IPS DF 19.7 (cell line): ENCODE data around the gene ATP6V0C.
"Not testable (repeated sequence)": the region's sequence is repeated elsewhere in the genome, so short reads cannot be mapped to it uniquely, and the experiment has no call there.

Source experiments
- DNase-seq: peaks from one replicate; pipeline ENCODE4 v3.0.0-alpha.2; 2013; ENCODE audit warnings: low read depth, low spot score

The ATP6V0C gene

DNA sequence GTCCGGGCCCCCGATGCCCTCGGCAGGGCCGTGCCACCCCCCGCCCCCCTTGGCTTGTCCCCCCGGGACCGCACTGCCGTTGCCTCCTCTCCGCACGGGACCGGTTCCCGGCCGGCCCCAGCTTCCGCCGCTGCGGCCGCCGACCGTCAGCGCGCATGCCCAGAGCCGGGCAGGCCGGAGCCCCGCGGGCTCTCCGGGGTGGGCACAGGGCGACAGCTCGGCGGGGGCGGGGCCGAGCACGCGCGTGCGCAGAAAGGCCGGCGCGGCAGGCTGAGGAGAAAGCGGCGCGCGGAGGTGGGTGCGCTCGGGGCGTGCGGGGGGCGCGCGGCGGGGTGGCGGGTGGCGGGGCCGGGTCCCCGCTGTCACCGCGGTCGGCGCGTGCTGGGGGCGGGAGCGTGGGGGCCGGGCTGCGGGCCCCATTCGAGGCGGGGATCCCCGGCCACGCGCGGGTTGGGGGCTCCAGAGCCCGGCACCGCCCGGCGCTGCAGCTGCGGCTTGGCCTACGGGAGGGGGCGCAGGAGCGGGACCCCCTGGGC is 38.8 kb upstream of the ATP6V0C start, which contains the start of gene TBC1D24:
TBC1D24 (plus strand) TSS at position 251 of the 536 bp plus-strand sequence. CDS start 21,022 bp downstream, outside the sequence.
- no peak for DNase-seq

- DNase-seq = no peak
Measured at GRCh38 chr16:2475413-2476344, 38.1 kb upstream of the ATP6V0C start.

DNA sequence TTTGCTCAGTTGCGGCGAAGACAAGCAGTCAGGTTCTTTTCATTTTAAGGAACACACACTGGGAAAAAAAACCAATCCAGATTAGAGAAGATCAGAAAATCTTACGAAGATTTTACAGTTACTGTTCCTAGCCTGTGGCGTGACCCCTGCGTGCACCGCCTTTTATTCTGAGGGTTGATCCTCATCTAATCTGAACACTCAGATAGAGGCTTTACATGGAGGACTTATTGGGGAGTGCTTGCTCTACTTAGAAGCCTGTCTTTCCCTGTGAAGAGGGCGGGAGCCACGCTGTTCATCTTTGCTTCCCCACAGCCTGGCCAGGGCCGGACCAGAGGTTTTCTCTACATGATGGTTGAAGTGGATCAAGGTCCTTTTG is 37.4 kb upstream of the ATP6V0C start:
- DNase-seq = no peak

- no peak for DNase-seq
Measured at GRCh38 chr16:2476741-2477140, 37.0 kb upstream of the ATP6V0C start.

GRCh38 chr16:2477327-2477726 is 36.4 kb upstream of the ATP6V0C start:
- DNase-seq = no peak

GRCh38 chr16:2478279-2478678 is 35.5 kb upstream of the ATP6V0C start:
- DNase-seq = no peak

DNA sequence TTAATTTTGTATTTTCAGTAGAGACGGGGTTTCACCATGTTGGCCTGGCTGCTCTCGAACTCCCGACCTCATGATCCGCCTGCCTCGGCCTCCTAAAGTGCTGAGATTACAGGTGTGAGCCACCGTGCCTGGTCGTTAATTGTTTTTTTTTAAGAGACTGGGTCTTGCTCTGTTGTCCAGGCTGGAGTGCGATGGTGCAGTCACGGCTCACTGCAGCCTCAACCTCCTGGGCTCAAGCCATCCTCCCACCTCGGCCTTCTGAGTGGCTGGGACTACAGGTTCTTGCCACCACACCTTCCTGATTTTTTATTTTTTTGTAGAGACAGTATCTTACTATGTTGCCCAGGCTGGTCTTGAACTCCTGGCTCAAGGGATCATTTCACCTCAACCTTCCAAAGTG is 33.8 kb upstream of the ATP6V0C start:
- not testable (repeated sequence) for DNase-seq

DNA sequence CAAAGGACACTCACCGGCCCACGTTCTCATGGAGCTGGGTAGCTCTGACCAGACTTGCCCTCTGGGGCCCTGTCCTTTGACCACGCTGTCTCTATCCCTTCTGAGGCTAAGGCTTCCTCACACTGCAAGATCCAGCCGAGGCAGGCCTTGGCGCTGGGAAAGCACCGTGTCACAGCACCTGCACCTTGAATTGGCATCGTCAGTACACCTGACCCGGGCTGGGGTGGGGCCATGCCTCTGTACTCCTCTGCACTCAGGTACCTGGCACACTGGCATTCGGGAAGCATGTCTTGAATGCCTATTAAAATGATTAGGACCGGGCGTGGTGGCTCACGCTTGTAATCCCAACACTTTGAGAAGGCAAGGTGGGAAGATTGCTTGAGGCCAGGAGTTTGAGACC is 32.8 kb upstream of the ATP6V0C start:
- no peak for DNase-seq

DNA sequence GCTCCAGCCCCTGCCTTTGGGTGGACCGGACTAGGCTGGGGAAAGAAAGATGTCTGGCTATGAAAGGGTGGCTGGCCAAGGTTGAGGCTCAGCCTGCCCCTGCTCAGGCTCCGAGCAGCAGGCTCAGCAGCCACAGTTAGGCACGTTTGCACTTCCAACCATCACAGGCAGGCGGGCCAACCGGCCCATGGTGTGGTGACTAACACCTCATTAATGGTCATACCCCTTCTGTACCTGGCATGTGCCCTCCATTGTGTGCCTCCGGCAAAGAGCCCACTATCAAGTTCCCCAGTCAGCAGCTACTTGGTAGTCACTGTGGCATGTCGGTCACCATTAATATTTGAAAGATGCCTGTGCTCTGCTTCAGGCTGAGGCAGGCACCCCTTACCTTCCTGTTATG is 32.1 kb upstream of the ATP6V0C start:
- no peak for DNase-seq

GRCh38 chr16:2482249-2482648 is 31.5 kb upstream of the ATP6V0C start:
- DNase-seq = no peak

DNA sequence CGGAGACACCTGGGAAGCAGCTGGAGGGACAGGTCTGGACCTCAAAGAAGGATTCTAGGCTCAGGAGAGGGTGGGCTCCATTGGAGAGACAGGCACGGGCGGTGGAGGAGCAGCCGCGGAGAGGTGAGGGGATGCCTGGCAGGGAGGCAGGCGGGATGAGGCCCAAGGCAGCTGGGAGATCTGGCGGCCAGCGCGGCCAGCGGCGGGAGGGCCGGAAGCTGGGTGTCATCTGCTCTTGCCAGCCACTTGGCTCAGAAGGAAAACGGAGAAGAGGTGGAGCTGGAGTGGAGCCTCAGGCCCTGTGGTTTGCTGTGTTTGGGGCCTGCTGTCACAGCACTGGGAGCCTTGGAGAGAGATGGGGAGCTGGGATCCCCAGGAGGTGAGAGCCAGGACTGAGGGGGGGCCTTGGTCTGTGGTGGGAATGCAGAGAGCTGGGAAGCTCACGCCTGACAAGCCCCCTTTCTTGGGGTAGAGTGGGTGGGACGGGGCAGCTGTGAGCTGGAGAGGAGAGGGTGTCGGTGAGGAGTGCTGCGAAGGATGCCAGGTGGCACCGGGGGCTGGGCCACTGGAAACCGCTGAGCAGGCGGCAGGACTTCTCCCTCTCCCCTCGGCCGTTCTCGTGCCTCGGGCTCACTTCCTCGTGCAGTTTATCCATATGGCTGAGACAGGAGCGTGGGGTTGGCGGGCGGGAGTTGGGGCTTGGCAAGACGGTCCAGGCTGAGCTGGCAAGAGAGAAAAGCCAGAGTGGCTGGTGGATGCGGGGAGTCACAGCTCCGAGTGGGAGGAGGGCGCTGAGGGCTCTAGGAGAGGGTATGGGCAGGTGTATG is 30.8 kb upstream of the ATP6V0C start:
- DNase-seq = no peak

DNA sequence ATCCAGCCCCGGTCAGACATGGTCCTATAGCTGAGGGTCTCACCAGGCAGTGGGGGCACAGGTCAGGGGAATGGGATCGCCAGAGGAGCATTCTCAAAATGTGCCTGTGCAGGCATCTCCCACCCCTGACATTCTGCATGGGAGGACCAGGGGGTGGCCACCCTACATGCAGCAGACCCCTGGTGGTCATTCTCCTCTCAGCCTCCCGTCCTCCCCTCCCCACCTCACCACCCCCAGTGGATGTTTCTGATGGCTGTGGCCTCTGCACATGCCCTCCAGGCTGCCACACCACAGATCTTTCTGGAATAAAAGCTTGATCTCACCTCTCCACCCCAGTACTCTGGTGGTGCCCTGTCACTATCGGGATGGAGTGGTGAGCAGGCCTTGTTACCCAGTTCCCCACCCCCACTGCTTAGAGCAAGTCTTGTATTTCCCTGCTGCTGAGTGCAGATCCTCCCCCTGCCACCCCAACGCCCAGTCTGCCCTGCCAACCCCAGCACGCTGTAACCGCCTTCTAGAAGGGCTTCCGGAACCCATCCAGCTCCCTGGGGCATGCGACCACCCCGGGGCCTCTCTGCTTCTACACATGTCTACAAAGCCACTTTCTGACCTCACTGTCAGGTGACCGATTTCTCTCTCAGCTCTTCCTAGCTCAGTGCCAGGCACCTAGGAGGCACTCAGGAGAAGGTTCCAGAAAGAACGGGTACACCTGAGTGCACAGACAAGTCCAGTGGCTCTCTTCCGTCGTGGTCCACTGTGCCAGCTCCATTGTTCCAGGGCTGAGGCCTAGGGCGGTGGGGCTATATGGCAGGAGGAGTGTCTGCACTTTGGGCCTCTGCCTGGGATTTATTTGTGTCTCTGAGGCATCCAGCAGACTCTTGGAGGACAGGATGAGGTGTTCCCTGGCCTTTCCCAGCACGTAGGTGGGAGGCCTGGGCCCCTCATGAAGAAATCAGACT is 29.5 kb upstream of the ATP6V0C start:
- no peak for DNase-seq

DNA sequence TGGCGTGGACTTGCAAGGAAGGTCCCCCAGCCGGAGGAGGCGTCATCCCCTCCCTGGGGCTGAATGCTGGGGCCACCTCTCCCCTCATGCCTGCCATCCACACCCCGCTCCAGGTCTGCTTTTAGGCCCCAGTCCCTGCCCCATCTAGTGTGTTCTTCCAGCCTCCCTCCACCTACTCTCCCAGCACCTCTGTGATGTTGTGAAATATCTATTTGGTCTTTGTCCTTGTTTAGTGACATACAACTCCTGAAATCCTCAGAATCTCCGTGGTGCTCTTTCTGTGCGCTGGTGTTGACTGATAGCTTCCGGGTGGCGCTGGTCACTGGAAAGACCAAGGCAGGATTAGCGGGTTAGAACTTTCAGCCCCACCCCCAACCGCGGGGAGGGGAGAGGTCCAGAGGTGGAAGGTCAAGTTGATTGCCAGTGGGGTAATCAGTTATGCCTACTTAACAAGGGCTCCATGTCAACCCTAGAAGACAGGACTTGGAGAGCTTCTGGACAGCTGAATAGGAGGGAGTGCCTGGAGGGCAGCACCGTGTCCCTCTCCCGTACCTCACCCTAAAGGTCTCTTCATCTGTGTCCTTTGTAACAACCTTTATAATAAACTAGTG is 28.7 kb upstream of the ATP6V0C start:
- DNase-seq = no peak

DNA sequence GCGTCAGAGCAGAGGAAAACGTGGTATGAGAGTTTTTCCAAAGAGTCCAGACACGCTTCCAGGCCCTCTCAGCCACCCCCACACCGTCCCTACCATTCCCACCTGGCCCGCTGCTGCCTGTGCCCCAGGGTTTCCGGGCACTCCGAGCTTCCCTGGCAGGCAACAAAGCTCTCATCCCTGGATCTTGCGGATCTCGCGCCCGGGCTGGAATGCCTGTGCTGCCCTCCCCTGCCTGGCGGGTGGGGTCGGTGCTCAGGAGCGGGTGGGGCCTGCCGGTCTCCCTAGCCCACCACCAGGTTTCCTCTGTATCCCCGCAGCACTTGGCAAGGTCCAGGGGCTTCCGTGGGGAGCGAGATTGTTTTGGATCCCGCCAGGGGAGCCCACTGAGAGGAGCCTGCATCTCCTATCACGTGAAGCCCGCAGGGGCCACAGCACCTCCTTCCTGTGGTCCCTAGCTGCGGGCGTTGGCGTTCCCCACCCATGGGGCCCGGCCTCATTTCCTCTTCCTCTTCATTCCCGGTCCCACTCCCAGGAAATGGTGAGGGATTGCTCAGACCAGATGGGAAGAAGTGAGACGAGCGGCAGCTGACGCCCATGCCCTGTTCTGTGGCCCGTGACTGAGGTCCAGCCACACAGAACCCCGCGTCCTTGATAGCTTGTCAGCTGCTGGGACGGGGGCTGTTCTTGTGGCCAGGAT is 27.8 kb upstream of the ATP6V0C start:
- no peak for DNase-seq

GRCh38 chr16:2486645-2487516 is 26.9 kb upstream of the ATP6V0C start:
- DNase-seq = no peak

GRCh38 chr16:2487517-2487842 is 26.3 kb upstream of the ATP6V0C start:
- no peak for DNase-seq

- no peak for DNase-seq
Measured at GRCh38 chr16:2487903-2488531, 25.7 kb upstream of the ATP6V0C start.

DNA sequence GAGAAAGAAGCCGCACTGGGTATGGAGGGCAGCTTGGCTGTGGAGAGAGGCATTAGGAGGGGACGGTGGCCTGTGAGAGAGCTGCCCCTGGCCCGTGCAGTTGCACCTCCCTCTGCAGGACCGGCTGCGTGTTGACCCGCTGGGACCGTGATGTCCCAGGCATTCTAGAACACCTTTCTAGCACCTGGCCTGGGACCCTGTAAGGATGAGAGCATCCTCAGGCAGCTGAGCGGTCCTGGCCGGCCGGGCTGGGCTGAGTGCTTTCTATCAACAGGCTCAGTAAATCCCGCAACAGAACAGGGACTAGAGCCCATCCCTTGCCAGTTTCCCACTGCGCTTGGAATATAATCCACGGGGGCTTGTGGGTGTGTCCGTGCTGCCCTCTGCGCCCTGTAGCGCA is 24.2 kb upstream of the ATP6V0C start:
- DNase-seq = no peak
